ENCODE data around the gene AUTS2. TPM values are rescaled to one million over a fixed set of nuclear protein-coding genes. Genes with fewer than 3 reads are reported as not detected.
"Not testable (repeated sequence)": the region's sequence is repeated elsewhere in the genome, so short reads cannot be mapped to it uniquely, and the experiment has no call there.

The AUTS2 gene
- total RNA-seq, 4 donors from 2014 or later = 29.8 to 114 (median 59.4) TPM

DNA sequence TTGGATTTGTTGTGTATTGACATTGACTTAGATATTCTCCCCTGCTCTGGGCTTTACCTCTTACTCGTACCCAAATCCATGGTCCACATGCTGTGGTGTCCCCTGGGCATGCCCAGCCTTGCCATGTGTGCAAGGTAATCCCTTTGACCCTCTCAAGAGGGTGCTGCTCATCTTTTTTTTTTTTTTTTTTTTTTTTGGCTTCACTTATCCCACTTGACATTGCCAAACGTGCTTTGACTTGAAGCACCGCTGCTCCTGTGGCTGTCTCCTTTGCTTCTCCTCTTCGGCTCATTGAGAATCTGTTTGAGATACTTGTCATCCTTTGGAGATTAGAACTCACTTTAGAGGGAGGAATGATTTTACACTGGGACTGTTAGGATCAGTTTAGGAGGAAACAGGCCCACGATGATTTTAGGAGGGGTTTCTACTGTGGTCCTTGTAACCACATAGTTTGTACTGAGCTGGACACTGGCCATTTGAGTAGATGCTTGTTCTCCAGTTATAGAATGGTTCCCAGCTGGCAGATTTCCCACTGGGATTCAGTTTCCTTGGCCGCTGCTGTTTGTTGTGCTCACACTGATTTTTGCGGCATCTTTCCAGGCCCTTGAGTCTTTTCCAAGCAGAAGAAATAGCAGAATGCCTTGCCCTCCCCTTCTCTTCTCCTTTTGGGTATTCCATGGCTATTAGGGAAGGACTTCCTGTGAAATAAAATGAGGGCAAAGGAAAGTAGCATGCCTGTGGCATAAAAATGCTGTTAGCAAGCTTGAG, 184.8 kb downstream of the AUTS2 start:
- in situ Hi-C loops (cut with MboI; ENCODE audit: low pct_ligation_motif_present in 1 of 4, low pct_unique_long_range_greater_than_20kb in 1 of 4, low sequenced_read_pairs in 3 of 4) = no loop called here

GRCh38 chr7:69786130-69786529, 187.9 kb downstream of the AUTS2 start:
- in situ Hi-C loops (cut with MboI; ENCODE audit: low pct_ligation_motif_present in 1 of 4, low pct_unique_long_range_greater_than_20kb in 1 of 4, low sequenced_read_pairs in 3 of 4); H3K27me3 ChIP-seq; DNase-seq: not testable (repeated sequence)

More for the DNA sequence above, 184.8 kb downstream of the AUTS2 start:
- Histone ChIP-seq H3K27ac (peak overlapping the region; percentile 11 to 45 (median 24)), H3K4me1 (peaks cover 0 to 22% (median 6%) of the 10 kb centered on the region in 4 donors), H3K4me3 (no peak overlapping the region), H3K36me3 (no peaks in the 10 kb centered on the region), H3K27me3 (no peaks in the 10 kb centered on the region), H3K9me3 (no peaks in the 10 kb centered on the region)
- intact Hi-C loops (cut with DNase I; ENCODE audit: low total_unique reads) = no loop called here
- DNase-seq = peak; percentile 18
- 63 to 67% methylated on average over 4 to 7 of the region's 7 CpGs for WGBS, 2 donors (ENCODE audit: low coverage in 1 of 2)
- TF ChIP-seq POLR2AphosphoS5 (IDR thresholded peaks at IDR 0.05) (no peak), EP300 (IDR thresholded peaks at IDR 0.05; ENCODE audit: low read depth) (no peak), CTCF (IDR thresholded peaks at IDR 0.05) (no peak), POLR2A (IDR thresholded peaks at IDR 0.05) (no peak)

DNA sequence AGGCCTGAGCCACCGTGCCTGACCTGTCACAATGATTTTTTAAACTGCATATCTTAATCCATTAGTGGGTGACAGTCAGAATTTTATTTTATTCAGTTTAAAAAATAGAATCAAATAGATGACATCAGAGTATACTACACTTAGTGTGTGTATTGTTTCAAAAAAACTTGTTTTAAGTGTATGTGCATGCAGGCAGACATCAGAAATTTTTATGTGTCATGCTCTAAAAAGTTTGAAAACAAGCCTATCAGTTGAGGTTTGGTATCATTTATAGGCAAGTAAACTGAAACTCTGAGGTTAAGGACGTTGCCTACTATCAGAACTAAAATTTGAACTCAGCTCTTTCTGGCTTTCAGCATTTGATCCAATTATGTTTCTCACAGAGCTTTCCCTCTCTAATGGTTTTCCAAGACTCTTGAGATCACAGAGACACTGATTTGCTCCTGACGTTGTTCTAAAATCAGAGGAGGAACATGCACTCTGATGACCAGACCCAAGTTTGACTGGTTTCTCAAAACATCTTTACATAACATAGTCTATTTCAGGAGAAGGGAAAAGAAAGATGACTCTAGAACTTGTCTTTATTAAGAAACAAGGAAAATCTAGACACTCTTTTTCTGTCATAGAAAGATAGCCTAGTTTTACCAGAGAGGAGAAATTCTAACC, 188.6 kb downstream of the AUTS2 start:
- intact Hi-C loops (cut with DNase I; ENCODE audit: low total_unique reads) (no loop called here), in situ Hi-C loops (cut with MboI; ENCODE audit: low pct_ligation_motif_present in 1 of 4, low pct_unique_long_range_greater_than_20kb in 1 of 4, low sequenced_read_pairs in 3 of 4) (no loop called here)
- H3K36me3 ChIP-seq = no peaks in the 10 kb centered on the region
- 60 to 73% methylated on average over 3 of the region's 3 CpGs for WGBS, 2 donors (ENCODE audit: low coverage in 1 of 2)
- H3K4me3 ChIP-seq = no peak overlapping the region
- DNase-seq = no peak
- TF ChIP-seq POLR2A (IDR thresholded peaks at IDR 0.05) (no peak), CTCF (IDR thresholded peaks at IDR 0.05) (no peak), POLR2AphosphoS5 (IDR thresholded peaks at IDR 0.05) (no peak), EP300 (IDR thresholded peaks at IDR 0.05; ENCODE audit: low read depth) (no peak)
- H3K4me1 ChIP-seq = peaks cover 0 to 17% (median 4%) of the 10 kb centered on the region in 4 donors
- H3K9me3 ChIP-seq = no peaks in the 10 kb centered on the region
- H3K27ac ChIP-seq = no peak overlapping the region
- H3K27me3 ChIP-seq = no peaks in the 10 kb centered on the region

More at GRCh38 chr7:69786130-69786529, 187.9 kb downstream of the AUTS2 start:
- intact Hi-C loops (cut with DNase I; ENCODE audit: low total_unique reads); H3K4me3 ChIP-seq; H3K36me3 ChIP-seq; H3K27ac ChIP-seq; H3K9me3 ChIP-seq: not testable (repeated sequence)
- 71 to 90% methylated on average over 3 to 6 of the region's 6 CpGs for WGBS, 2 donors (ENCODE audit: low coverage in 1 of 2)
- H3K4me1 ChIP-seq = peaks cover 0 to 22% (median 6%) of the 10 kb centered on the region in 4 donors

DNA sequence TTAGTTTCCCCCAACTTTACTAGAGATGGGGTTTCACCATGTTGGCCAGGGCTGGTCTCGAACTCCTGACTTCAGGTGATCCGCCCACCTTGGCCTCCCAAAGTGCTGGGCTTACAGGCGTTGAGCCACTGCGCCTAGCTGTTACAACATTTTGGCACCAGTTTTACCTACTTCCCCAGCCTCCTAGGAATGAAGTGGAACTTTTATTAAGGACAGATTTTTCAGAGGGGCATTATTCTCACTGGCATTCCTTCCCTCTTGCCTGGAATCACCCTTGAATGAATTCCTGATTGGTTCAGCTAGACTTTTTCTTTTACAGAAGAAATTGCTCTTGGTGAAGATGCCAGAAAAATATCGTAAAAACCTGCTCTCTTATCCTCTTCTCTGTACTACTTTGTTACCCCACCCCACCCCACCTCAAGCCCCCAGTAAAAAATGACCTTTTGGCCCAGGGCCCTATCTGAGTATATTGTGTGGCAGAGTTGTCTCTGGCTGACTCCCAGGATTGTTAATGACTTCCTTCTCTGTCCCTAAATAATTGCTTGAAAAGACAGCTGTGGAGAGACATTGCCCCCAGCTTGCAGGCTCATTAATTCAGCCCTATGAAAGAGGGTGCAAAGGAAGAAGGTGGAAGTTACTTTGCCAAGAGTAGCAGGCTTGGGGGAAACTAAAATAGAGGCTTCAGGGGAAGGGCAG, 189.6 kb downstream of the AUTS2 start:
- WGBS, 2 donors (ENCODE audit: low coverage in 1 of 2) = 74 to 87% methylated on average over 5 of the region's 5 CpGs
- in situ Hi-C loops (cut with MboI; ENCODE audit: low pct_ligation_motif_present in 1 of 4, low pct_unique_long_range_greater_than_20kb in 1 of 4, low sequenced_read_pairs in 3 of 4) = no loop called here
- Histone ChIP-seq H3K36me3 (no peaks in the 10 kb centered on the region), H3K4me1 (peaks cover 0 to 11% (median 4%) of the 10 kb centered on the region in 4 donors), H3K27me3 (no peaks in the 10 kb centered on the region), H3K4me3 (no peak overlapping the region), H3K9me3 (no peaks in the 10 kb centered on the region), H3K27ac (no peak overlapping the region)
- TF ChIP-seq POLR2A (IDR thresholded peaks at IDR 0.05) (no peak), EP300 (IDR thresholded peaks at IDR 0.05; ENCODE audit: low read depth) (no peak), CTCF (IDR thresholded peaks at IDR 0.05) (no peak), POLR2AphosphoS5 (IDR thresholded peaks at IDR 0.05) (no peak)
- intact Hi-C loops (cut with DNase I; ENCODE audit: low total_unique reads) = no loop called here
- DNase-seq = no peak
